ENCODE measurements around the gene LAMA4.
"Not testable (repeated sequence)": the region's sequence is repeated elsewhere in the genome, so short reads cannot be mapped to it uniquely, and the experiment has no call there.

The LAMA4 gene

DNA sequence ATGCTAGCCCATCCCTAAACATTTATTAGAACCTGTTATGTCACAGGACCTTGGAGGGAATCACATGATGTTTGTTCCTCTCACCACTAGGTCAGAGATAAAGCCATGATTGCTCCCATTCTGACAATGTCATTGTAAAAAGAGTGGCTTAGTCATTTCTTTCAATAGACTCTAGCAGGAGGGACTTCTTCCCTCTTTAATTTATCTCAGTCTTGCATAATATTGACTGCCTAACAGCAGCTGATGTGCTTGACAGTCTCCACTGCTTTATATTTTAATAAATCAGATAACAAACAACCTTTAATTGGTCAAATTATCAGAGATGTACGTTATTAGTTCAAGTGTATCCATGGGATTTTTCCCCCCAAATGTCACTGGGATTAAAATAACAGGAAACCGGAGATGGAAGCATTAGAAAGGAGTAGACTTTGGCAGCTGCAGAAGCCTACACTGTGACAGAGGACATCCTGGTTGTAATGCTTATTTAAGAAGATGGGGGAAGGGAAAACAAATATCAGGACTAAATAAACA is 39.6 kb downstream of the LAMA4 start:
- no peak for DNase-seq

DNA sequence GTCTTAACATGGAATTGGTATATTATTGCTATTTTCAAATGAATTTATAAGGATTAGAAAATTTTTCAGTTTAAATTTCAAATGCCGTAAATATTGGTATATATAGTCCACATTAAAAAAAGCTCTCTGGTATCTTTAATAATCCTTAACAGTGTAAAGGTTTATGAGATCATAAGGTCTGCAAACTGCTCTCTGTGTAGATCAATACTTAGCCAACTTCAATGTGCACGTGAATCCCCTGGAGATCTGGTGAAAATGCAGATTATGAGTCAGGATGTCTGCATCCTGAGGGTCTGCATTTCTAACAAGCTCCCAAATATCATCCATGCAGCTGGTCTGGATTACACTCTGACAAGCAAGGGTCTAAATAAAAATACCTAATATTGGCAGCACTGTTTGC is 43.5 kb downstream of the LAMA4 start:
- no peak for DNase-seq

GRCh38 chr6:112209131-112209530 is 45.2 kb downstream of the LAMA4 start:
- no peak for DNase-seq

- no peak for DNase-seq
These were observed 46.6 kb downstream of the LAMA4 start for GRCh38 chr6:112207776-112208175.

DNA sequence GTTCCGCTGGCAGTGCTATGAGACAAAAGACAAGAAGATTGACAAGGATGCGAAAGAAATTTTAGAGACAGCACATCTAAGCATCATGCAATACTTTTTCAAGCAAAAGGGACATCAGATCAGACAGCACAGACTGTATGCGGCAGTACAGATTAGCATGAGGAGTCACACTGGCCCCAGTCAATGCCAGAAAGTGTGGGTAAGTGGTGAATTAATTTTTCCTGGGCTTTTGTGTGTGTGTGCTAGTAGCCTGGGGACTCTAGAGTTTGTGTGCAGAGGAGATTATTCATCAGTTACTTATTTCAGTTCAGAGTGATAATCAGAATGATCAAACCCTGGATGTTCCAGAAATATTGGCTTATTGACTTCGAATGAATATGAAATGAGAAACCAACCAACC is 47.2 kb downstream of the LAMA4 start:
- DNase-seq, result no peak

GRCh38 chr6:112206110-112206458 is 48.3 kb downstream of the LAMA4 start:
- DNase-seq, result no peak

- DNase-seq, result no peak
These were observed 48.8 kb downstream of the LAMA4 start for GRCh38 chr6:112205427-112206109.

GRCh38 chr6:112204350-112204706 is 50.0 kb downstream of the LAMA4 start:
- DNase-seq, result no peak

GRCh38 chr6:112203577-112204349 is 50.6 kb downstream of the LAMA4 start:
- DNase-seq, result no peak

GRCh38 chr6:112202639-112203341 is 51.6 kb downstream of the LAMA4 start:
- no peak for DNase-seq

- DNase-seq, result not testable (repeated sequence)
These were observed 54.0 kb downstream of the LAMA4 start for GRCh38 chr6:112200185-112200914.

DNA sequence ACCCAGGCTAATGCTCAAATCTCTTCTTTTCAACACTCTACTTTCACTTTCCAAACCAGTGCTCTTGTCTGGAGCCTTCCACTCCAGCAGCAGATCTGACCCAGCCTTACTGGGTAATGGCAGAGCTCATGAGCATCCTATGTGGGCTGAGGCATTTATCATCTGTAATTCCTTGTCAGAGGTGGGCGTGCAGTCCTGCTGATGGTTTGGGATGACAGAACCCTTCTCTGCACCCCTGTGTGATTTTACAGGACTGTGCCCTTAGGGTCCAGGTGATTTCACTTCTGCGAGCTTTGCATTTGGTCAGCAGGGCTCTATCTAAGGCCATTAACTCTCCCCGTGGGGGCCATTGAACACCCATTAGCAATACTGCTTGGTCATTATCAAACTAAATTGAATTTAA is 55.4 kb downstream of the LAMA4 start:
- DNase-seq, result no peak

- no peak for DNase-seq
These were observed 55.8 kb downstream of the LAMA4 start for GRCh38 chr6:112198582-112198981.

DNA sequence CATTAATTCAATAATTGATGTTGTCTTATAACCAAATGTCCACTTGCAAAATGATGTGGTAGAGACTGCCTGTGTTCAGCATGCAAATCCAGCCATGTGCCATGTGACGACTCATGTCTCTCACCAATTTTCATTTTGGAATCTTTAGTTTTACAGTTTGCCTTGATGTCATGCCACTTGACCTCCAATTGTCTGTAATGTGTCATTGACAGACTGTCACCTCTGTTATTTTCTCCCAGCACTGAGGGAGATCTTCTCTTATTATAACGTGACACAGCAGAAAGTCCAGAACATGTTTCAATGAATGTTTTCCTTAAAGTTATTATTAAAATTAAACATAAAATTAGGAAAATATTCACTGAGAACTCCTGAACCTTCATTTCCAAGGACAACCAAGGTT is 56.7 kb downstream of the LAMA4 start:
- DNase-seq, result no peak

DNA sequence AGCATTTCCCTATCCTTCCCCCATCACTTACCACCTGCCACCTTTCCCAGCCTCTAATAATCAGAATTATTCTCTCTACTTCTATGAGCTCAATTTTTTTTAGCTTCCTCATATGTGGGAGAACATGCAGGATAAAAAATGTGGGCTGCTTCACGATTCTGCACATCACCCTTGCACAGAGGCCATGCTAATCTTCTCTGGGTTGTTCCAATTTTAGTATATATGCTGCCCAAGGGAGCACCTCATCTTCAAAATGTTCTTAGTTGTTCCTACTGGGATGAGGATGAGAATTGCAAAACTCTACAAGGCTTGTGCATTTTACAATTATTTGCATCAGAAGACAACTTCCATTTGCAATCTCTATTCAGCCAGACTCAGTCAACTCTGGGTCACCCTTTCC is 58.1 kb downstream of the LAMA4 start:
- no peak for DNase-seq

GRCh38 chr6:112195166-112195565 is 59.2 kb downstream of the LAMA4 start:
- no peak for DNase-seq

DNA sequence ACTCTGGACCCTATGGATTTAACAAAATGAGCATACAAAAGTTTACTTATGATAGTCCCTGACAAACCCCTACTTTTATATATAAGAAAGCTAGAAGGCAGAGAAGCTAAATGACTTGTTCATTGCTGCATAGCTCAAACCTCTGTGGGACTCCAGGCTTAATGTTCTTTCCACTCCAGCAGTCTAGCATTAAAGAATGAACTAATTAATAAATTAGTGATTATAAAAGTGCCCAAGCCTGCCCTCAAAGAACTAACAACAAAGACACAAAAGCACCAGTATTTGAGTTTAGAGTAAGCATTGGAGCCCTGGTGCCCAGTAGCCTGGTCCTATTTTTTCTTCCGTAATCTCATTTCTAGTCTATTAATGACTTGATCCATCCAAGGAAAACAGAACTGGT is 59.9 kb downstream of the LAMA4 start:
- DNase-seq, result no peak

DNA sequence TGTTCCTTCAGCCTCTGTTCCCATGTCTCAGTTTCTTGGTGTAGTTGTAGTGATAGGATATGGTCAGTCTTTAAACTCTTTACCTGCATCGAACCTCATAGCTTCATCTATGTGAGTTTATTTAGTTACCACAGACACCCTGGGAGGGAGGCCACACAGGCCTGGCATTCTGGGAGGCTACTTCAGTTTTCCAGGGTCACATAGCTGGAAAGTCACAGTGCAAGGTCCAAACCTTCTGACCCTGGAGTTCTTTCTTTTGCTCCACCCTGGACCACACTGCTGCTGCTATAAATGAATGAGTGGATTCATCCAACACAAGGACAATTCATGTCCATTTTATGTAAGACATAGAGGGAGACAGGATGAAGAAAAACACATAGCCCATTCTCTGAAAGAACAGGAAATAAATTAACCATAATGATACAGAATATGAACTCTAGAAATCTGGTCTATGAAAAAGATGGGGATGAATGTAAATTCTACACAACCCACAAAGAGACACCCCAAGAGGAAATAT is 60.8 kb downstream of the LAMA4 start:
- DNase-seq, result no peak

- DNase-seq, result no peak
These were observed 61.2 kb downstream of the LAMA4 start for GRCh38 chr6:112193117-112193516.

DNA sequence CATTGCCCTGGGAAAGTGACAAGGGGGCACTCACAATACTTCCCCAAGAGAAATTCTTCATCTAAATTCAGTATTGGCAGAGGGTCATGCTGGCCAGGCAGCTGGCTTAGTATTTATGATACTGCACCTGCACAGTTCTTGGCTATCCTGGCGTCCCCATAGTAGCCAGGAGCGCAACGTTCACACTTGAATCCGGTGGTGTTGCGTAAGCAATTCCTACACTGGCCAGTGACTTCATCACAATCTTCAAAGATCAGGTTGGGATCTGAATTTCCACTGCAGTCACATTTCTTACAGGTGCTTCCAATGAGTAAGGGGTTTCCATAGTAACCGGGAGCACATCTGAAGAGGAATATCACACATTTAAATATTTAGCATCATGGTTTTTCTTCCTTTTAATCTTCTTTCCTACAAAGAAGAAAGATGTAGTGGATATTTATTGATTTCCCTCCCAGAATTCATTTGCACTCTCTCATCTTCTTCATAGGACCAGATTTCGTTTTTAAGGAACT is 62.8 kb downstream of the LAMA4 start:
- no peak for DNase-seq

- no peak for DNase-seq
These were observed 64.2 kb downstream of the LAMA4 start for GRCh38 chr6:112190164-112190563.

GRCh38 chr6:112189494-112189893 is 64.9 kb downstream of the LAMA4 start:
- DNase-seq, result no peak

DNA sequence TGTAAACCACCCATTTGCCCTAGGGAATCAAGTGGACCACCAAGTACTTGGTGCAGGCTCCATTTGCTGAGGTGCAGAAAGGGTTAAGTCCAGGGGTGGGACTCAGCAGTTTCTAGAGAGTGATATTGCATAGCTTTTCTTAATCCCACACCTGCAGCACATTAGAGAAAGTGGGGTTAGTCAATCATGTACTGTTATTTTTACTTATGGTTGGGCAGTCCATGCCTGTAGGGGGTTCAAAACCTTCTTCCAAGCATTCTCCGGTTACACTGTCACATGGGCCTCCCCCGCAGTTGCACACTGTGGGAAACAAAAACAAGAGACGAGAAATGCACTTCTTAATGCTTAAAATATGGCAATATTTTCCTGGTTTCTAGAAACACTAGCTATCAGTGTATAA is 65.5 kb downstream of the LAMA4 start:
- DNase-seq, result no peak
